Stimulated activated CD4-positive, alpha-beta T cell treated with anti-CD3 and anti-CD28 coated beads, Interleukin-15, amount 100 ng/mL, for 48 hours (primary cell): ENCODE results near the gene IRF6.

Source experiments
- DNase-seq, 2 donors: peaks; one replicate each; pipeline ENCODE4 v3.0.0-alpha.2; 2020; ENCODE audit warnings: low read depth in 2 of 2

Gene IRF6

GRCh38 chr1:209805875-209806760 is at the start of gene IRF6:
Gene IRF6, minus strand, starts transcription at chr1:209806142. Its CDS starts 4,729 bp downstream, at chr1:209801413.
- DNase-seq: peak in 1 of 2 donors; percentile 54

- DNase-seq: no peak
Measured at GRCh38 chr1:209855623-209856022, 49.7 kb upstream of the IRF6 start.

DNA sequence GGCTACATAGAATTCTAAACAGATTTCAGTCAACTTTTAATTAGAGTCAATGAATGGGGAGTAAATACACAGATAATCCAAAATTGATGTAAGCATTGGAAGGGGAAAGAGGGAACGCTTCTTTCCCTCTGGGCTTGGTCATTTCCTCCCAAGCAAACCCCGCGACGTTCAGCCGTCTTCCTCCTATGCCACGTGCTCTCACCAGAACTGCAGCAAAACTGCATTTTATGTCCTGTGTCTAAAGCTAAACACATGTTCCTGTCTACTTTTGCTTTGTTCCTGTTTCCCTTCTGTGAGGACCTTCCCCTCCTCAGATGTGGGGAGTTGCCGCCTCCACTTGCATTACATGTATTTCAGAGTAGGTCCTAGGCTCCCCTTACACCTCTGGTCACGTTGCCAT is 49.1 kb upstream of the IRF6 start:
- no peak for DNase-seq

- no peak for DNase-seq
Measured at GRCh38 chr1:209854196-209854595, 48.3 kb upstream of the IRF6 start.

DNA sequence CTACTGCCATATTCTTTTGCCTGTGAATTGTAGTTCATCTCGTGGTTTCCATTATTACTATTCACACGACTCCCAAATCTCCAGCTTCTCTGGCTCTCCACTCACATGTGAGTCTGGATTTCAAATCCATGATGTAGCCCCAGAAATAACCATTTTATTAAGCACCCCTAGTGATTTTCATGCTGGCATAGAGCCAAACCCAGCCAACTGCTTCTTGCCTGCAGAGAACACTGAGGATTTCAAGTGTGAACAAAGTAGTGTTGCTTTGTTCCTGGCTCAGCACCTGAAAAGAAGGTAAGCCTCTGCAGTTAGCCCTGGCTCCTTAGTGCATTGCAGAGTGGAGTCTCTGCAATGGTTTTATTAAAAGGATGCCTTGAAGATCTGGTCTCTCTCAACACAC is 47.7 kb upstream of the IRF6 start:
- no peak for DNase-seq

DNA sequence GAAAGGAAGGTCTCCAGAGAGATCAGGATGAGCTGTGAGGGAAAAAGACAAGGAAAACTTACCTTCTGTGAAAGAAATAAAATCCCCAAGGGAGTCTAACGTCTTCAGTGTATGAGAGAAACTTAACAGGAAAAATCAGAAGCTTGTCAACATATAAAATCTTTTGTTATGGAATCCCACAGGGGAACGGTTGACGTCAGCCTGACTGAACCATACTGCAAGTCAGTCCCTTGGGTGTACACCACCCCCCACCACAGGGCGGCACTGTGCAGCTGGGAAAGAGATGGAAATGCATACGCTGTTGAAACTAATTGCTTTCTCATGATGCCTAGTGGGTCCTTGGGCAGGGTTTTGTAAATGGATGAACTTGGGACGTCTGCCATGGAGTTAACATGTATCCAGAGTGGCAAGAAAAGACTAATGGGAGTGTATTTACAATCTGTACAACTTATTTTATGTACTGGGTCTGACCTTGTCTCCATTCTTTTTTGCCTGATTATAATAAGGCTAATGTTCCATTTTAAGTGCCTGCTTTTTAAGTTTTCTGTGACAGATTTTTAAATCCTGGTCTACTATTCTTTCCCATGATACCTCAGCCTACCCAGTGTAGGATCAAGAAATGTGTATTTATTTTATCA is 44.5 kb upstream of the IRF6 start:
- DNase-seq: peak; percentile 9 to 41

GRCh38 chr1:209849388-209849787 is 43.4 kb upstream of the IRF6 start:
- no peak for DNase-seq

DNA sequence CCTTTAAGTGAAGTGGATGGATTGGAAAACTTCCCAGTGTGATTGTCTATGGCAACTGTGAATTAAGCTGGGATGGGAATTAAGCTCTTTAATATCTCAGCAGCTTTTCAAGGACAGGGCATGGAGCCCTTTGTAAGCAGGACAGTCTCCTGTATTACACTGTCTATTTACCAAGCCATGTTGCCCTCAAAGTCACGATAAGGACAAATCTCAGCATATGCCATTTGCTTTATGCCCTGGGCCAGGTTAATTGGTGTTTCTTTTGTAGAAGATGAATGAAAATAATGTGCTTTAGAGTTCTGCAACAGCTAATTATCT is 39.4 kb upstream of the IRF6 start:
- no peak for DNase-seq

DNA sequence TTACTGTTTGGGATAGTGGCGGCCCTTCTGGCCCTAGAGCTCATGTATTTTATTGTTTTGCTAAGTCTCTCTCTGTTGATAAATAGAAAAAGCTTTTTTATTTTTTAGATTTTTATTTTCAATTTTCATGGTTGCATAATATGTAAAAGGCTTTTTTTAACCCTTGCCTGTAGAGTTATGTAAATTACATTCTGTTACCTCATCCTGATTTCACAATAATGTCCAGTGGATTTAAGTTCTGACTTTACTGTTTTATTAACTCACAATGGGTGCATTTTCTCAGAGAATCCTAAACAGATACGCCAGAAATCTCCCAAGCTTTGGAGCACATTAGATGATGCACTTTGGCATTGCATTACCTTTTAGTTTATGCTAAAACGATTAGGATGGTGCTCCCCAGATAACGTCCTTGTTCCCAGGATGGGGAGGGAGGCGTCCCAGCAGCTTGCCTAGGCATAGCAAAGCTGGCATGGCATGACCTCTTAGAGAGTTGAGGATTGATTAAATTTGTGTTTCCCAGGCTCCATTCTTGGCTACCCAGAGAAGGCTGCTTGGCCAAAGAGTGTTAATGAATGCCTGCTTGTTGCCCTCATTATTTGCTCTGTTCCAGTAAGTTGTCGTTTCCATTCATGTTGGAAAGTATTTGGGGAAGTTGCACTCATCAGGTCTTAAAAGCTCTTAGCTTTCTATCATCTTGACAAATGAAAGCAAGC is 38.9 kb upstream of the IRF6 start:
- DNase-seq: no peak

DNA sequence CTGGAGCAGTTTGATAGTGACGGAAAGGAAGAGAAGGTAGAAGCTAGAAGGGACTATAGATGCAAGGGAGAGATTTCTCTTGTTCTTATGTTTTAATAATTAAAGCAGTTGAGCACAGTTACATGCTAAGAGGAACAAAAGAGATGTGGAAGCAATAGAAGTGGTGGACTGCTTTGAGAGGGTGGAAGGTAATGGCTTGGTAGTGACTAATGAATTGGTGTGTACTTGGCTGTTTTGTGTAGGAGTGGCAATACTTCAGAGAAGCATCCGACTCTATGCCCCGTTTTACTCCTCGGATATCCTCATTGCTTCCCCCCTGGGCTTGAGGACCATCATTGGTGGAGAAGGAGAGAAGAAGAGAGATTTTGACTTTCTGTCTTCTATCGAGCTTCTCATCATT is 34.7 kb upstream of the IRF6 start:
- DNase-seq: no peak

GRCh38 chr1:209839875-209840546 is 34.1 kb upstream of the IRF6 start:
- no peak for DNase-seq

GRCh38 chr1:209838537-209838936 is 32.6 kb upstream of the IRF6 start:
- DNase-seq: no peak

DNA sequence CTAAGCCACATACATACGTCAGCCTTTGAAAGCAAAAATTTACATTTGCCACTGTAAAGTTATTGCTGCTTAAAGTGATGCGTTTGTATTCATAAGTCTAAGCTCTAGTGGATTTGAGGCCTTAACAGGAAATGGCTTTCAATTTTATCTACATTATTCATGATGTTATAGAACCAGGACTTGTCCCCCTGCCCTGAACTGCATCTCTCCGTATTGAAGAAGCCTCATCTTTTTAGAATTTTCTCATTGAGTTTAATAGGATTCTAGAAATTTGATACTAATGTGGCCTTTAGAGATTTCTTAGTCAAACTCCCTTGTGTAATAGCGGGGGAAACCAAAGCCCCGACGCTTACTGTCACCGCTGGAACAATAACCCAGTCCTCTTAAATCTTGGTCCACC is 31.7 kb upstream of the IRF6 start:
- DNase-seq: no peak

DNA sequence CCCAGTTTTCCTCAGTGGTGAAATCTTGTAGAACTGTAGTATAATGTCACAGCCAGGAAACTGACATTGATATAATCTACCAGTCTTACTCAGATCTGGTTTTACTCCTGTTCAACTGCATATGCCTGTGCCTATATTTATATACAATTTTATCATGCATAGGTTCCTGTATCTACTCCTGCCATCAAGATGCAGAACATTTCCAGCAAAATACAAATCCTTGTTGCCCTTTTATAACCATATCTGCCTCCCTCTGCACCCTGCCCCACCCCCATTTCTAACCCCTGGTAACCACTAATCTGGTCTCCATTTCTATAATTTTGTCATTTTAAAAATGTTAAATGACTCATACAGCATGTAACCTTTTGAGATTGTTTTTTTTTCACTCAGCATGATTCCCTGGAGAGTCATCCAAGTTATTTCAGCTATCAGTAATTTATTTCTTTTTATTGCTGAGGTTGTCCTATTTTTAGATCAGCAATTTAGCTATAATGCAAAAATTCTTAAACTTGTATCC is 29.9 kb upstream of the IRF6 start:
- DNase-seq: peak; percentile 15 to 20

DNA sequence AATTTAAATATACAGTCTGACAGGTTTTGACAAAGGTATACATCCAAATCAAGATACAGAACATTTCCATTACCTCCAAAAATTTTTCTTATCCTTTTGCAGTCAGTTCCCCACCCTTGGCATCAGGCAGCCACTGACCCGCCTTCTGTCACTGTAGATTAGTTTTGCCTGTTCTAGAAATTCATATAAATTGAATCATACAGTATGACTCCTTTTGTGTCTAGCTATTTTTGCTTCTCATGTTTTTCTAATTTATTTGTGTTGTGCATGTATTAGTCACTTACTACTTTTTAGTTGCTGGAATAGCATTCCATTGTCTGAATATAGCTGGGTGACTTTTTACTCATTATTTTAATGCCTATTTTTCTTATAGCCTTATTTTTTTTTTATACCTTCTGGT is 25.7 kb upstream of the IRF6 start:
- no peak for DNase-seq

DNA sequence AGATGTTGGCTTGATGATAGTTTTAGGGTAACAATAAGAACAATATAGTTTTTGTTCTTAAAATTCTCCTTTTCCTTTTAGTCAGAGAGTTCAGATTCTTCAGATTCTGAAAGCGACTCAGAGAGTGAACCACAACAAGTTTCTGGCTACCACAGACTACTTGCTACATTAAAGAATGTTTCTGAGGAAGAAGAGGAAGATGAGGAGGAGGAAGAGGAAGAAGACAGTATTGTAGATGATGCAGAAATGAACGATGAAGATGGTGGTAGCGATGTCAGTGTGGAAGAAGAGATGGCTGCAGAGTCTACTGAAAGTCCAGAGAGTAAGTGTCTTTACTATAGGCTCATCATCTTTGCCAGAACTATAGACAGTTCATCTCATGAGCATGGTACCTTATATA is 24.8 kb upstream of the IRF6 start:
- no peak for DNase-seq

GRCh38 chr1:209829716-209830115 is 23.8 kb upstream of the IRF6 start:
- no peak for DNase-seq

DNA sequence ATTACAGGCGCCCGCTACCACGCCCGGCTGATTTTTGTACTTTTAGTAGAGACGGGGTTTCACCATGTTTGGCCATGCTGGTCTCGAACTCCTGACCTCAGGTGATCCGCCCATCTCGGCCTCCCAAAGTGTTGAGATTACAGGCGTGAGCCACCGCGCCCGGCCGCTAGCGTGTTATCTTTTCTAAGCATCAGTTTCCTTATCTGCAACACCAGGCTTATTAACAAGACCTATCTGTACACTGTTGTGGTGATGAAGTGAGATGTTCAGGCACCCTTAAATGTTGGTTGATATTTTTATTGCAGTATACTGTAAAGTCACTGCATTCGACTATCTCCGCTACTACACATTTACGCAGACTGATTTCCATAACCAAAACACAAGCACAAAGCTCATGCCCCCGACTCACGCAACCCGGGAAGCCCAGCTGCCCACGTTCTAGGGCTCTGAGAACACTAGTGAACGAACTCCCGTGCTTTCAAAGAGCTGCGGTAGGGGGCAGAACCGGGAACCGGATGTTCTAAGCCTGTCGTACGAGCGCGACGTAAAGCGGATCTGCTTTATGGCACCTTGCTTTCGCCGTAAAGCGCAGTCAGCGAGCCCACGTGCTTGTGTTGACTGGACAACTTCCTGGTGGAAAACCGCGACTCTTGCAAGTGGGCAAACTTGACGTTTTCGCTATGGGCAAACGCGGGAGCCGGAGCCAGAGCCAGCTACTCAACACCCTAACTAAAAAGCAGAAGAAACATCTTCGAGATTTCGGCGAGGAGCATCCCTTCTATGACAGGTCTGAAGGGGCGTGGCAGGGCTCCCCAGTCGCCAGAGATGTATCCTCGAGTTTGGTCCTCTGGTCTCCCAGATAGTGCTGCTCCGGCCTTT is 21.7 kb upstream of the IRF6 start, which contains the start of gene UTP25:
Gene UTP25, plus strand, starts transcription at position 589 of the 879 bp plus-strand sequence. Its CDS starts 92 bp downstream, at position 681.
- DNase-seq: peak; percentile 87 to 92

- DNase-seq: no peak
Measured at GRCh38 chr1:209825591-209826434, 19.9 kb upstream of the IRF6 start.
